Measurements from ENCODE around the gene PRRT1B.

PRRT1B gene

GRCh38 chr9:131577005-131578000 is 32.0 kb downstream of the PRRT1B start:
- H3K36me3 ChIP-seq (replicated peaks; ENCODE audit: low read depth, low read length) = peaks cover 71% of the 10 kb centered on the region
- H4K20me1 ChIP-seq (ENCODE audit: insufficient read depth, low read length) = peaks cover 15% of the 10 kb centered on the region; the same call in 1 of the 2 replicates
- H3K4me2 ChIP-seq (ENCODE audit: low read length) = no peak overlapping the region

GRCh38 chr9:131578021-131578420 is 32.7 kb downstream of the PRRT1B start:
- H3K4me1 ChIP-seq (ENCODE audit: low read length) = peaks cover 10% of the 10 kb centered on the region
- H3K4me2 ChIP-seq (ENCODE audit: low read length) = no peak overlapping the region
- no peak overlapping the region for H3K27ac ChIP-seq (ENCODE audit: low read length)
- no peak overlapping the region for H3K4me3 ChIP-seq (ENCODE audit: low read length)
- TF ChIP-seq CTCF (IDR thresholded peaks at IDR 0.05; ENCODE audit: low read depth, low read length) (no peak), EZH2phosphoT487 (IDR thresholded peaks at IDR 0.05; ENCODE audit: low read depth) (no peak)
- H3K79me2 ChIP-seq (ENCODE audit: low read length) = no peaks in the 10 kb centered on the region; the same call in 1 of the 2 replicates
- H3K27me3 ChIP-seq (ENCODE audit: low read depth, low read length) = no peaks in the 10 kb centered on the region
- H4K20me1 ChIP-seq (ENCODE audit: insufficient read depth, low read length) = peaks cover 15% of the 10 kb centered on the region; the same call in 1 of the 2 replicates
- no peak overlapping the region for H3K9ac ChIP-seq (ENCODE audit: low read length)
- no peak overlapping the region for H2AFZ ChIP-seq (ENCODE audit: low read depth, low read length)
- H3K36me3 ChIP-seq (replicated peaks; ENCODE audit: low read depth, low read length) = peaks cover 70% of the 10 kb centered on the region
- H3K9me3 ChIP-seq (ENCODE audit: insufficient read depth, low read length) = no peaks in the 10 kb centered on the region

More at GRCh38 chr9:131577005-131578000, 32.0 kb downstream of the PRRT1B start:
- Histone ChIP-seq H3K27ac (ENCODE audit: low read length) (no peak overlapping the region), H3K79me2 (ENCODE audit: low read length) (no peaks in the 10 kb centered on the region; the same call in 1 of the 2 replicates), H3K9me3 (ENCODE audit: insufficient read depth, low read length) (no peaks in the 10 kb centered on the region), H3K4me1 (ENCODE audit: low read length) (peaks cover 10% of the 10 kb centered on the region), H3K4me3 (ENCODE audit: low read length) (no peak overlapping the region), H3K9ac (ENCODE audit: low read length) (no peak overlapping the region), H2AFZ (ENCODE audit: low read depth, low read length) (no peak overlapping the region), H3K27me3 (ENCODE audit: low read depth, low read length) (no peaks in the 10 kb centered on the region)
- no peak for TF ChIP-seq CTCF (IDR thresholded peaks at IDR 0.05; ENCODE audit: low read depth, low read length)
- TF ChIP-seq EZH2phosphoT487 (IDR thresholded peaks at IDR 0.05; ENCODE audit: low read depth) = no peak

- TF ChIP-seq CTCF (IDR thresholded peaks at IDR 0.05; ENCODE audit: low read depth, low read length) (no peak), EZH2phosphoT487 (IDR thresholded peaks at IDR 0.05; ENCODE audit: low read depth) (no peak)
- no peaks in the 10 kb centered on the region for H3K9me3 ChIP-seq (ENCODE audit: insufficient read depth, low read length)
- no peak overlapping the region for H2AFZ ChIP-seq (ENCODE audit: low read depth, low read length)
- H3K36me3 ChIP-seq (replicated peaks; ENCODE audit: low read depth, low read length) = peaks cover 72% of the 10 kb centered on the region
- no peak overlapping the region for H3K9ac ChIP-seq (ENCODE audit: low read length)
- H3K27me3 ChIP-seq (ENCODE audit: low read depth, low read length) = no peaks in the 10 kb centered on the region
- H3K79me2 ChIP-seq (ENCODE audit: low read length) = no peaks in the 10 kb centered on the region; the same call in 1 of the 2 replicates
- peaks cover 15% of the 10 kb centered on the region; the same call in 1 of the 2 replicates for H4K20me1 ChIP-seq (ENCODE audit: insufficient read depth, low read length)
- no peak overlapping the region for H3K4me3 ChIP-seq (ENCODE audit: low read length)
- peaks cover 10% of the 10 kb centered on the region for H3K4me1 ChIP-seq (ENCODE audit: low read length)
- H3K4me2 ChIP-seq (ENCODE audit: low read length) = no peak overlapping the region
- peak overlapping the region; percentile 28 for H3K27ac ChIP-seq (ENCODE audit: low read length)
Measured at GRCh38 chr9:131578731-131579504, 33.6 kb downstream of the PRRT1B start.

Data from OCI-LY3 (cell line).